HG03571 (cell line): Measurements from ENCODE around the gene CWH43.
"Not testable (repeated sequence)": the region's sequence is repeated elsewhere in the genome, so short reads cannot be mapped to it uniquely, and the experiment has no call there.

Source experiments
- ATAC-seq: cut with Tn5 transposase; IDR thresholded peaks from one replicate; pipeline ENCODE4 v1.9.1; 2021; ENCODE audit not compliant: unreplicated experiment

CWH43 gene

GRCh38 chr4:49096215-49096614, 110.1 kb downstream of the CWH43 start:
- not testable (repeated sequence) for ATAC-seq

- peak; percentile 34 for ATAC-seq
Measured at GRCh38 chr4:49096627-49097026, 110.6 kb downstream of the CWH43 start.

- ATAC-seq: peak; percentile 28
Measured at GRCh38 chr4:49097071-49097470, 111.0 kb downstream of the CWH43 start.

GRCh38 chr4:49097505-49097904, 111.4 kb downstream of the CWH43 start:
- ATAC-seq: not testable (repeated sequence)

- not testable (repeated sequence) for ATAC-seq
Measured at GRCh38 chr4:49098034-49098759, 112.1 kb downstream of the CWH43 start.

- not testable (repeated sequence) for ATAC-seq
Measured at GRCh38 chr4:49099831-49100444, 113.9 kb downstream of the CWH43 start.

- peak; percentile 30 for ATAC-seq
Measured at GRCh38 chr4:49102344-49102898, 116.3 kb downstream of the CWH43 start.

- ATAC-seq: peak; percentile 20
Measured at GRCh38 chr4:49103436-49104136, 117.5 kb downstream of the CWH43 start.

GRCh38 chr4:49104231-49104930, 118.3 kb downstream of the CWH43 start:
- ATAC-seq: not testable (repeated sequence)

- not testable (repeated sequence) for ATAC-seq
Measured at GRCh38 chr4:49105248-49105904, 119.3 kb downstream of the CWH43 start.

GRCh38 chr4:49107262-49107661, 121.2 kb downstream of the CWH43 start:
- ATAC-seq: not testable (repeated sequence)

- ATAC-seq: peak; percentile 35
Measured at GRCh38 chr4:49108183-49108978, 122.3 kb downstream of the CWH43 start.

- peak; percentile 41 for ATAC-seq
Measured at GRCh38 chr4:49109567-49110166, 123.6 kb downstream of the CWH43 start.

GRCh38 chr4:49110579-49110978, 124.5 kb downstream of the CWH43 start:
- ATAC-seq: peak; percentile 40
